ENCODE data around the gene AKAP17A. TPM values are rescaled to one million over a fixed set of nuclear protein-coding genes. Genes with fewer than 3 reads are reported as not detected.
"Not testable (repeated sequence)": the region's sequence is repeated elsewhere in the genome, so short reads cannot be mapped to it uniquely, and the experiment has no call there.

The AKAP17A gene
- polyA plus RNA-seq, 1 experiment: 10.2 TPM

DNA sequence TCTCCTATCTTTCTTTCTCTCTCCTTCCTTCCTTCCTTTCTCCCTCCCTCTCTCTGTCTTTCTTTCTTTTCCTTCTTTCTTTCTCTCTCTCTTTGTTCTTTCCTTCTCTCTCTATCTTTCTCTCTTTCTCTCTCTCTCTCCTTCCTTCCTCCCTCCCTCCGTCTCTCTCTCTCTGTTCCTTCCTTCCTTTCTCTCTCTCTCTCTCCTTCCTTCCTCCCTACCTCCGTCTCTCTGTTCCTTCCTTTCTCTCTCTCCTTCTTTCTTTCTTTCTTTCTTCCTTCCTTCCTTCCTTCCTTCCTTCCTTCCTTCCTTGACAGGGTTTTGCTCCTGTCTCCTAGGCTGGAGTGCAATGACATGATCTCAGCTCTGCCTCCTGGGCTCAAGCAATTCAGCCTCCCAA, 30.2 kb upstream of the AKAP17A start:
- DNase-seq (ENCODE audit: low read depth, low spot score): no peak
- H3K4me3 ChIP-seq (ENCODE audit: low read depth, low read length): no peak overlapping the region
- CTCF ChIA-PET: no interaction called here
- no peak overlapping the region for H3K27ac ChIP-seq (ENCODE audit: low read depth, low read length)
- H3K9me3 ChIP-seq (ENCODE audit: control insufficient read depth, insufficient read depth, low read length): peaks cover 27% of the 10 kb centered on the region
- H3K27me3 ChIP-seq (ENCODE audit: control insufficient read depth, insufficient read depth, low read length): no peaks in the 10 kb centered on the region
- POLR2A ChIA-PET: no interaction called here
- TF ChIP-seq, protein P1, sequence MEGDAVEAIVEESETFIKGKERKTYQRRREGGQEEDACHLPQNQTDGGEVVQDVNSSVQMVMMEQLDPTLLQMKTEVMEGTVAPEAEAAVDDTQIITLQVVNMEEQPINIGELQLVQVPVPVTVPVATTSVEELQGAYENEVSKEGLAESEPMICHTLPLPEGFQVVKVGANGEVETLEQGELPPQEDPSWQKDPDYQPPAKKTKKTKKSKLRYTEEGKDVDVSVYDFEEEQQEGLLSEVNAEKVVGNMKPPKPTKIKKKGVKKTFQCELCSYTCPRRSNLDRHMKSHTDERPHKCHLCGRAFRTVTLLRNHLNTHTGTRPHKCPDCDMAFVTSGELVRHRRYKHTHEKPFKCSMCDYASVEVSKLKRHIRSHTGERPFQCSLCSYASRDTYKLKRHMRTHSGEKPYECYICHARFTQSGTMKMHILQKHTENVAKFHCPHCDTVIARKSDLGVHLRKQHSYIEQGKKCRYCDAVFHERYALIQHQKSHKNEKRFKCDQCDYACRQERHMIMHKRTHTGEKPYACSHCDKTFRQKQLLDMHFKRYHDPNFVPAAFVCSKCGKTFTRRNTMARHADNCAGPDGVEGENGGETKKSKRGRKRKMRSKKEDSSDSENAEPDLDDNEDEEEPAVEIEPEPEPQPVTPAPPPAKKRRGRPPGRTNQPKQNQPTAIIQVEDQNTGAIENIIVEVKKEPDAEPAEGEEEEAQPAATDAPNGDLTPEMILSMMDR (IDR thresholded peaks at IDR 0.05; ENCODE audit: low read depth, low read length): no peak

DNA sequence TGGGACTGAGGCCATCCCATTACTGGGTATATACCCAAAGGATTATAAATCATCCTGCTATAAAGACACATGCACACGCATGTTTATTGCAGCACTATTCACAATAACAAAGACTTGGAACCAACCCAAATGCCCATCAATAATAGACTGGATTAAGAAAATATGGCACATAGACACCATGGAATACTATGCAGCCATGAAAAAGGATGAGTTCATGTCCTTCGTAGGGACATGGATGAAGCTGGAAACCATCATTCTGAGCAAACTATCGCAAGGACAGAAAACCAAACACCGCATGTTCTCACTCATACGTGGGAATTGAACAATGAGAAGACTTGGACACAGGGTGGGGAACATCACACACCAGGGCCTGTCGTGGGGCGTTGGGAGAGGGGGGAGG, 27.3 kb upstream of the AKAP17A start:
- H3K27me3 ChIP-seq (ENCODE audit: control insufficient read depth, insufficient read depth, low read length); H3K27ac ChIP-seq (ENCODE audit: low read depth, low read length); CTCF ChIA-PET; DNase-seq (ENCODE audit: low read depth, low spot score); H3K4me3 ChIP-seq (ENCODE audit: low read depth, low read length); POLR2A ChIA-PET: not testable (repeated sequence)
- H3K9me3 ChIP-seq (ENCODE audit: control insufficient read depth, insufficient read depth, low read length): peaks cover 24% of the 10 kb centered on the region

DNA sequence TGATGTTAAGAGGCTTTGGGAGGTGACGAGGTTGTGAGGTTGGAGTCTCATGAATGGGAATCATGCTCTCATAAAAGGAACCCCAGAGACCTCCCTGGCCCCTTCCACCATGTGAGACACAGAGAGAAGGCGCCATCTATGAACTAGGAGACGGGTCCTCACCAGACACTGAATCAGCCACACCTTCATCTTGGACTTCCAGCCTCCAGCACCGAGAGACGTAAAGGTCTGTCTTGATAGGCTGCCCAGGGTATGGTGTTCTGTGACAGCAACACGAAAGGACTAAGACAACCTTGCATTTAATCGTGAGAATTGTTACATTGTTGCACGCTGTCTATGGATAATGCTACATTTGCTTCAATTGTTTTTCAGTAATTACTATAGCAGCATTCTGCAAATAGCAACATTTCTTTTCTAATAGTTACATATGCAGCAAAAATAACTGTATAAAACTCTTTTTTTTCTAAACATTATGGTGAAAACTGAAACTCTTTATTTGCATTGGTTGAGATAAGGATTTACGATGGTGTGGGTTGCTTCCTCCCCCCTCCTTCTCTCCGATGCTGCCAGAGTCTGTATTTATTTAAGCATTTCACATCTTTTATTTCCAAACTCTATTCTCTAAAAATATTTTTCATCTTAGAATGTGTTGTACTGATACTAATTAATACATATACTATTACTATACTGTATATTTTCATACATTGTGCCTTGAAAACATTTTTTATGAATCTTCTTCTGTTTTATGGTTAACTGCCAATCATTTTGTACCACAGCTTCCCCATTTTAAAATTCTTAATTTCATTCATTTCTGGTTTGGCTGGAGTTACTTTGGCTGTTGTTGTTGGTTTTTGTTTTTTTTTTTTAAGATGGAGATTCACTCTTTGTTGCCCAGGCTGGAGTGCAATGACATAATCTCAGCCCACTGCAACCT, 26.4 kb upstream of the AKAP17A start:
- Histone ChIP-seq H3K4me3 (ENCODE audit: low read depth, low read length) (no peak overlapping the region), H3K27ac (ENCODE audit: low read depth, low read length) (no peak overlapping the region), H3K27me3 (ENCODE audit: control insufficient read depth, insufficient read depth, low read length) (no peaks in the 10 kb centered on the region), H3K9me3 (ENCODE audit: control insufficient read depth, insufficient read depth, low read length) (peaks cover 15% of the 10 kb centered on the region; the same call in 1 of the 2 replicates)
- ChIA-PET POLR2A (no interaction called here), CTCF (no interaction called here)
- TF ChIP-seq, protein P1 (IDR thresholded peaks at IDR 0.05; ENCODE audit: low read depth, low read length): no peak
- DNase-seq (ENCODE audit: low read depth, low spot score): no peak

DNA sequence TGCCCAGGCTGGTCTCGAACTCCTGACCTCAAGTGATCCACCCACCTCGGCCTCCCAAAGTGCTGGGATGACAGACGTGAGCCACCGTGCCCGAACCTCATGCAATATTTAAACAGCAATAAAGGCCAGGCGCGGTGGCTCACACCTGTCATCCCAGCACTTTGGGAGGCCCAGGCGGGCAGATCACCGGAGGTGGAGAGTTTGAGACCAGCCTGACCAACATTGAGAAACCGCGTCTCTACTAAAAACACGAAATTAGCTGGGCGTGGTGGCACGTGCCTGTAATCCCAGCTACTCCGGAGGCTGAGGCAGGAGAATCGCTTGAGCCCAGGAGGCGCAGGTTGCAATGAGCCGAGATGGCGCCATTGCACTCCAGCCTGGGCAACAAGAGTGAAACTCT, 17.2 kb upstream of the AKAP17A start:
- H3K27ac ChIP-seq (ENCODE audit: low read depth, low read length); CTCF ChIA-PET; H3K4me3 ChIP-seq (ENCODE audit: low read depth, low read length); DNase-seq (ENCODE audit: low read depth, low spot score); H3K27me3 ChIP-seq (ENCODE audit: control insufficient read depth, insufficient read depth, low read length); POLR2A ChIA-PET: not testable (repeated sequence)
- H3K9me3 ChIP-seq (ENCODE audit: control insufficient read depth, insufficient read depth, low read length): peaks cover 16% of the 10 kb centered on the region

DNA sequence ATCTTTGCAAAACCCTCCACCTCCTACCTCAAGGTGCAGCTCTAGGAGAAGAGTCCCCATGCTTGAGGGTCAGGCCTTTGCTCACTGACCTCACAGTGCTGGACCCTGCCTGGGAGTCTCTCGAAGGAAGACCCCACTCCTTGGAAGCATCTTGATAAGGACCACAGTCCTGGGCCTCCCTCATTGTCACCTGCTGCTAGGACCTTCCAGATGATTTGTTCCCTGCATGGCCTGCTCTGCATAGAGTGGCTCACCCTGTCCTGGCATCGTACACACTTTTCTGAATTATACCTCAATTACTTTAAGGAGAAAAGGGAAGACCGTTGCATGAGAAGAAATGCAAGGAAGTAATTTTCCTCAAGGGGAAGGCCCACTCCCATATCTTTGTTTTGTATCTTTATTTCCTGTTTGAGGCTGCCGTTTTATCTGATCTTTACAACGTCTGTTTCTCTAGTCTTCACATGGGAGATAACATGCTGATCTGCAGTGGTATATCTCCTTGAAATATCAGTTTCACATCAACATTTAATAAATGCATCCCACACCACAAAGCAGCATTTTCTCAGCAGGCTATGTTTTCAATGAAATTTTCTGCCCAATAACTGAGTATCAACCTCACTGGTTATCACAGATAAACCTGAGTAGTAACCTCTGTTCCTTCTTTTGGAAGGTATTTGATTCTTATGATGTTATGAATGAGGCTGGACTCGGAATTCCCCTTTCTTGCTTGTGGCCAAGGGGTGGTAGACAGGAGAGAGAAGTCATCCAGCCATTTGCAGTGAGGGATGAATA, 15.0 kb upstream of the AKAP17A start:
- no peak for DNase-seq (ENCODE audit: low read depth, low spot score)
- H3K27ac ChIP-seq (ENCODE audit: low read depth, low read length): no peak overlapping the region
- no peaks in the 10 kb centered on the region for H3K27me3 ChIP-seq (ENCODE audit: control insufficient read depth, insufficient read depth, low read length)
- no peak overlapping the region for H3K4me3 ChIP-seq (ENCODE audit: low read depth, low read length)
- peaks cover 16% of the 10 kb centered on the region for H3K9me3 ChIP-seq (ENCODE audit: control insufficient read depth, insufficient read depth, low read length)
- ChIA-PET CTCF (no interaction called here), POLR2A (no interaction called here)
- TF ChIP-seq, protein P1 (IDR thresholded peaks at IDR 0.05; ENCODE audit: low read depth, low read length): no peak

DNA sequence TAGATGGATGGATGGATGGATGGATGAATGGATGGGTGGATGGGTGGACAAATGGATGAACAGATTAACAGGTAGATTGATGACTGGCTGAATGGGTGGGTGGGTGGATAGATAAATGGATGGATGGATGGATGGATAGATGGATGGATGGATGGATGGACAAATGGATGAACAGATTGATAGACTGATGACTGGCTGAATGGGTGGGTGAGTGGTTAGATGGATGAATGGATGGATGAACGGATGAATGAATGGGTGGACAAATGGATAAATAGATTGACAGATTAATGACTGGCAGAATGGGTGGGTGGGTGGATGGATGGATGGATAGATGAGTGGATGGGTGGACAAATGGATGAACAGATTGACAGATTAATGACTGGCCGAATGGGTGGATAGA, 13.6 kb upstream of the AKAP17A start:
- H3K27ac ChIP-seq (ENCODE audit: low read depth, low read length): no peak overlapping the region

More for the DNA sequence above, 13.6 kb upstream of the AKAP17A start:
- ChIA-PET POLR2A (no interaction called here), CTCF (no interaction called here)
- no peak for DNase-seq (ENCODE audit: low read depth, low spot score)
- H3K27me3 ChIP-seq (ENCODE audit: control insufficient read depth, insufficient read depth, low read length): no peaks in the 10 kb centered on the region
- H3K9me3 ChIP-seq (ENCODE audit: control insufficient read depth, insufficient read depth, low read length): peaks cover 11% of the 10 kb centered on the region
- H3K4me3 ChIP-seq (ENCODE audit: low read depth, low read length): no peak overlapping the region
- TF ChIP-seq, protein P1 (IDR thresholded peaks at IDR 0.05; ENCODE audit: low read depth, low read length): no peak
